BE2C (cell line): ENCODE results near the gene SH3BGRL2.
"Not testable (repeated sequence)": the region's sequence is repeated elsewhere in the genome, so short reads cannot be mapped to it uniquely, and the experiment has no call there.

Experiments used
- DNase-seq: peaks from one replicate; pipeline ENCODE4 v3.0.0-alpha.2; 2020
- H3K27me3 ChIP-seq: fragments of 250-450 bp; sonication (Bioruptor Pico); 2 replicates; pipeline ENCODE4 v1.5.1; 2020; ENCODE audit warnings: mild to moderate bottlenecking
- H3K36me3 ChIP-seq: fragments of 250-450 bp; sonication (Bioruptor Pico); 2 replicates; pipeline ENCODE4 v1.5.1; 2020; ENCODE audit warnings: mild to moderate bottlenecking
- H3K4me1 ChIP-seq: fragments of 250-450 bp; sonication (Bioruptor Pico); 2 replicates; pipeline ENCODE4 v1.5.1; 2020
- H3K4me3 ChIP-seq: 2 replicates; pipeline ENCODE4 v1.5.1; 2011; ENCODE audit warnings: low read depth, low read length
- H3K9me3 ChIP-seq: fragments of 250-450 bp; sonication (Bioruptor Pico); 2 replicates; pipeline ENCODE4 v1.5.1; 2020
- TF ChIP-seq, protein P1 (sequence below): IDR thresholded peaks from 2 replicates; pipeline ENCODE4 v1.5.1; 2012; ENCODE audit warnings: mild to moderate bottlenecking, low read depth, low read length

The SH3BGRL2 gene

DNA sequence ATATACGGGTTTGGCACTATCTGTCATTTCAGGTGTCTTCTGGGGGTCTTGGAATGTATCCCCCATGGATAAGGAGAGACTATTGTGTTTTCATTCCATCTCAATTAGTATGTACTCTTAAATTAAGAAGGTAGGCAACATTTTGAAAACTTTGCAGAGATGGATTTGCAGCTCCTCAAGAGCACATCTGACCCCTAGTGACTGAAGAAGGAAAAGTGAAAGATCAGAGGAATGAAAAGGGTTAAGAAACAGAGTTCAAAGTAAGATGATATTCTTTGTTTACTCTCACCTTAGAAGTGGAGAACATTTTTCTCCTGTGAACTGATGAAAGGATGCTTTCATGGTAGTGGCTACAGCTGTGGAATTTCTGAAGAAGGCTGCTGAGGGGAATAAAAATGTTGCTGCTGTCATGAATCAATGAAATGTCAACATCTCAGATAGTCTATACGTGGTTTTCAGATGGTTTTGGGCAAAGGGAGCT, 41.5 kb downstream of the SH3BGRL2 start:
- Histone ChIP-seq H3K4me1 (no peaks in the 10 kb centered on the region; the same call in 1 of the 2 replicates), H3K4me3 (no peak overlapping the region), H3K9me3 (no peaks in the 10 kb centered on the region), H3K27me3 (no peaks in the 10 kb centered on the region), H3K36me3 (no peaks in the 10 kb centered on the region)
- no peak for DNase-seq
- TF ChIP-seq, protein P1, sequence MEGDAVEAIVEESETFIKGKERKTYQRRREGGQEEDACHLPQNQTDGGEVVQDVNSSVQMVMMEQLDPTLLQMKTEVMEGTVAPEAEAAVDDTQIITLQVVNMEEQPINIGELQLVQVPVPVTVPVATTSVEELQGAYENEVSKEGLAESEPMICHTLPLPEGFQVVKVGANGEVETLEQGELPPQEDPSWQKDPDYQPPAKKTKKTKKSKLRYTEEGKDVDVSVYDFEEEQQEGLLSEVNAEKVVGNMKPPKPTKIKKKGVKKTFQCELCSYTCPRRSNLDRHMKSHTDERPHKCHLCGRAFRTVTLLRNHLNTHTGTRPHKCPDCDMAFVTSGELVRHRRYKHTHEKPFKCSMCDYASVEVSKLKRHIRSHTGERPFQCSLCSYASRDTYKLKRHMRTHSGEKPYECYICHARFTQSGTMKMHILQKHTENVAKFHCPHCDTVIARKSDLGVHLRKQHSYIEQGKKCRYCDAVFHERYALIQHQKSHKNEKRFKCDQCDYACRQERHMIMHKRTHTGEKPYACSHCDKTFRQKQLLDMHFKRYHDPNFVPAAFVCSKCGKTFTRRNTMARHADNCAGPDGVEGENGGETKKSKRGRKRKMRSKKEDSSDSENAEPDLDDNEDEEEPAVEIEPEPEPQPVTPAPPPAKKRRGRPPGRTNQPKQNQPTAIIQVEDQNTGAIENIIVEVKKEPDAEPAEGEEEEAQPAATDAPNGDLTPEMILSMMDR, result peak; percentile 70

DNA sequence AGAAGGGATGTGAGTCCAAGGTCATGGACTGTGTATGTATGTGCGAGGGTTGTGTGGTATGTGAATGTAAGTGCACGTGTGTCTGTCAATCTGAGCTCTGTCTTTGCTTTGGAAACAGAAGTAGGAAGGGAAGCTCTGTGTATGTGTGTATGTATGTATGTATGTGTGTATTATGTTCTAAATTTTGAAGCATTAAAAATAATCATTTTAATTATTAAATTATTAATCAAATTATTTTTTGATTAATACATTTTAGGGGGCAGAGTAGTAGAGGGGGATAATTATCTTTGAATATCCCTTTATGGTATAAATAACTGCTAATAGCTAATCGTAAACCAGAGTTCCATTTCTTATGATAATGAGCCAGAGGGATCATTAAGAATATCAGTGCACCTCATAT, 42.8 kb downstream of the SH3BGRL2 start:
- no peak for DNase-seq

DNA sequence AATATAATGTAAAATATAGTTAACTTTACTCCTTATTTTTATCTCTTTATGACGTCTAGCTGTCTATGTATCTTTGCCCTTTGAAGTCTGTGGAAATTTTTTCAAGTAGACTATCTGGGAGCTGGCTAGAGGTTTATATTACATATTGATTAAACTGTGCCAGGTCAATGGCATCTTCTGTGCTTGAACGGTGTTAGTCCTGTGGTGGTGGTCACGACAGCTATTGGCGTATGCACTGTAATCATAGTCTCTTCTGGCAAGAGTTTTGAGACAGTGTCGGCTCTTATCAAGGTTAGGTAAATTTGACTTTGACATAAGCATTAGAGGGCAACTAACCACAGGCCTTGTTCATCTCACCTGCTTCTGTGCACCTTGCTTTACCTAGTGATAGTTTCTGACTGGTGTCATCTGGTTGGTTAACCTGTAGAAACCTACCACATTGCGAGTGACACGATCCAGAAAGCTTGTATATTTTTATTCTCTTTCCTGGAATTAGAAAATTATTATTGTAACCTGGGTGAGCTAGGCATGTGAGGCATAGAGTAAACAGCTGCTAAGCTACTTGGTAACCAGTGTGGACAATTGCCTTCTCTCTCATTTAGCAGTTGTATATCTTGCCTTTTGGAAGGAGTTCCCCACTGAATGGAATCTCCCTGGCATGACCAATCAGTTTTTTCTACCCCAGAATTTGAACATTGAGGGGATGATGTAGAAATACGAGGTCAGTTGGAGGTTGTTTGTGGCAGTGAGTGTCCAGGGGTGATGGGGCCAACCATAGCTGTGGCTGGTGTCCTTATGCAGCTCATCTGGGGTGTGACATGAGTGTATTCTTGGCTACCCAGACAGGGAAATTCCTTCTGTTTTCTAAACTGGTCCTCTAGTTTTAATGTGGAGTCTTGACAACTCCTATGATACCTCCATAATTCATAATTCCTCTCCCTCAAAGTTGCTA, 45.9 kb downstream of the SH3BGRL2 start:
- H3K4me1 ChIP-seq, result no peaks in the 10 kb centered on the region; the same call in 1 of the 2 replicates
- H3K36me3 ChIP-seq, result no peaks in the 10 kb centered on the region
- no peaks in the 10 kb centered on the region for H3K27me3 ChIP-seq

More for the DNA sequence above, 42.8 kb downstream of the SH3BGRL2 start:
- Histone ChIP-seq H3K4me3 (no peak overlapping the region), H3K36me3 (no peaks in the 10 kb centered on the region), H3K4me1 (no peaks in the 10 kb centered on the region; the same call in 1 of the 2 replicates), H3K9me3 (no peaks in the 10 kb centered on the region), H3K27me3 (no peaks in the 10 kb centered on the region)
- TF ChIP-seq, protein P1, result no peak

DNA sequence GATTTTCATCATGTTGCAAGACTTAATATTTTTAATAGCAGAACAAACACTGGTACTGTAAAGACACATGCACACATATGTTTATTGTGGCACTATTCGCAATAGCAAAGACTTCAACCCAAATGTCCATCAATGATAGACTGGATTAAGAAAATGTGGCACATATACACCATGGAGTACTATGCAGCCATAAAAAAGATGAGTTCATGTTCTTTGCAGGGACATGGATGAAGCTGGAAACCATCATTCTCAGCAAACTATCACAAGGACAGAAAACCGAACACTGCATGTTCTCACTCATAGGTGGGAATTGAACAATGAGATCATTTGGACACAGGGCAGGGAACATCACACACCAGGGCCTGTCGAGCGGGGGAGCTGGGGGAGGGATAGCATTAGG, 51.6 kb downstream of the SH3BGRL2 start:
- H3K4me3 ChIP-seq, H3K9me3 ChIP-seq, H3K36me3 ChIP-seq, H3K27me3 ChIP-seq, H3K4me1 ChIP-seq, DNase-seq: not testable (repeated sequence)

More for the DNA sequence above, 45.9 kb downstream of the SH3BGRL2 start:
- Histone ChIP-seq H3K9me3 (no peaks in the 10 kb centered on the region), H3K4me3 (no peak overlapping the region)
- DNase-seq, result no peak
- TF ChIP-seq, protein P1, result no peak

DNA sequence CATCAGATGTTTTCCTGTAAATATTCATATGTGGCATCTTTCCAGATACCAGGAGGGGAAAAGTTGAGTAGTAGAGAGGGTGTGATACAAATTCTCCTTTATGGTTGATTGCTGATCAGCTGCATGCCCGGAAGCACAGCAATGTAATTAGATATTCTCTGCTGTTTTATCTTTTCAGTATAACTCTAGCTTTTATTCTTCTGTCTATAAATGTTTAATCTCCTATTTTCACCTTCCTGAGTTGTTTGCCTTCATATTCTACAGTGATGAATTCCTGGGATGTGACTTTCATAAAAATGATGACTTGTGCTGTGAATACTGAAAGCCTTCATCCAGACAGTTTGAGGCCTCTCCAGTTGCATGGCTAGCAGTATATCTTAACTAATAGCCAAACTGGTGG, 53.7 kb downstream of the SH3BGRL2 start:
- Histone ChIP-seq H3K27me3 (no peaks in the 10 kb centered on the region), H3K4me3 (no peak overlapping the region), H3K4me1 (peaks cover 3% of the 10 kb centered on the region), H3K9me3 (no peaks in the 10 kb centered on the region), H3K36me3 (no peaks in the 10 kb centered on the region)
- TF ChIP-seq, protein P1, result no peak
- DNase-seq, result no peak

DNA sequence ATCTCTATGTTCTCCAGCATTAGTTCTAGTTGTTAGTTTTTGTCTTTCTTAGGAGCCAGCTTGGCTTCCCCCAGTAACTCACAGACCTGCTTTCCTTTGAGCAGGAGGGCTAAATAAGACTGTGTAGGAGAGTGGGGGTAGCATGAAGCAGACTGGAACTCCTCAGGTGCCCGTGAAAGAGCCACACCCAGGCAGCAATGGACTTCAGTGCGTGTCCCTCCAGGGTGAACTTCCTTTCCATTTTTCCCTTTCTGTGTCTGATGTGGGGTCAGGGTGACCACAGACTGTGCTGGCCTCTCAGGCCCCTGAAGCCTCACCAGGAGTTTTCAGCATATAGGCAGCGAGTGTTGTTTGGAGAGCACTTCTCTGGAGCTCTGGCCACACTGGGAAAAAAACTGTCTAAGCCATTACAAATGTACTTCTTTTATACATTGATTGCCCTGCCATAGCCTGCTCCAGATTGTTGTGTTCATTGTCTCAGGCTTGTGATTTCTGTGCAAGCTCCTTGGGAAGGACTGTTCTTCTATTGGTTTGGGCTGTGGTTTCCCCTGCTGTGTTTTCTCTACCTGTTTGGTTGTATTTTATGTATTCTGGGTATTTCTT, 55.7 kb downstream of the SH3BGRL2 start:
- Histone ChIP-seq H3K4me3 (no peak overlapping the region), H3K36me3 (no peaks in the 10 kb centered on the region), H3K4me1 (peaks cover 3% of the 10 kb centered on the region), H3K9me3 (no peaks in the 10 kb centered on the region), H3K27me3 (no peaks in the 10 kb centered on the region)
- TF ChIP-seq, protein P1, result no peak
- DNase-seq, result no peak
